Measurements from ENCODE around the gene PAGR1. TPM values are rescaled to one million over a fixed set of nuclear protein-coding genes. Genes with fewer than 3 reads are reported as not detected.
"Not testable (repeated sequence)": the region's sequence is repeated elsewhere in the genome, so short reads cannot be mapped to it uniquely, and the experiment has no call there.

Gene PAGR1
- total RNA-seq, 1 experiment from 2014 or later: 60.1 TPM

GRCh38 chr16:29775742-29776408 is 40.1 kb upstream of the PAGR1 start:
- H3K36me3 Mint-ChIP-seq: no peaks in the 10 kb centered on the region
- H3K9me3 Mint-ChIP-seq: no peaks in the 10 kb centered on the region
- H3K4me3 Mint-ChIP-seq: no peak overlapping the region
- peaks cover 30% of the 10 kb centered on the region for H3K27me3 Mint-ChIP-seq (ENCODE audit: low read depth)
- POLR2A ChIA-PET: interaction anchor here (1.1 kb wide), 1 partner anchor 14 kb away, joined by 4 read pairs; no protein-coding TSS in a partner anchor
- ATAC-seq (no peak), DNase-seq (ENCODE audit: low spot score) (no peak)
- TF ChIP-seq FOXP4 (CRISPR knock-in tag; IDR thresholded peaks at IDR 0.05) (no peak), MAX (CRISPR knock-in tag; IDR thresholded peaks at IDR 0.05) (no peak), RELA (CRISPR knock-in tag; IDR thresholded peaks at IDR 0.05; ENCODE audit: borderline replicate concordance) (no peak), KAT7 (CRISPR knock-in tag; IDR thresholded peaks at IDR 0.05; ENCODE audit: borderline replicate concordance) (no peak), E2F4 (CRISPR knock-in tag; IDR thresholded peaks at IDR 0.05; ENCODE audit: borderline replicate concordance, low read depth) (no peak), GTF2I (CRISPR knock-in tag; conservative IDR thresholded peaks at IDR 0.05) (no peak), ZNF317 (CRISPR knock-in tag; IDR thresholded peaks at IDR 0.05; ENCODE audit: borderline replicate concordance, low read depth) (no peak), GABPB1 (CRISPR knock-in tag; IDR thresholded peaks at IDR 0.05) (no peak), ZNF232 (CRISPR knock-in tag; IDR thresholded peaks at IDR 0.05) (no peak), ATF2 (CRISPR knock-in tag; IDR thresholded peaks at IDR 0.05; ENCODE audit: borderline replicate concordance, low read depth) (no peak), RORB (CRISPR knock-in tag; IDR thresholded peaks at IDR 0.05) (no peak)
- H3K27ac Mint-ChIP-seq: no peak overlapping the region
- H3K4me1 Mint-ChIP-seq: peaks cover 8% of the 10 kb centered on the region
- CTCF ChIA-PET: no interaction called here

- DNase-seq (ENCODE audit: low spot score): no peak
- Mint-ChIP-seq H3K36me3 (no peaks in the 10 kb centered on the region), H3K27ac (no peak within 1 kb of the TSS), H3K4me1 (peaks cover 3% of the 10 kb centered on the region), H3K4me3 (no peak within 1 kb of the TSS), H3K9me3 (no peaks in the 10 kb centered on the region), H3K27me3 (ENCODE audit: low read depth) (peaks cover 44% of the 10 kb centered on the region)
- POLR2A ChIA-PET: interaction anchor here (0.6 kb wide), 1 partner anchor 1296 kb away, joined by 4 read pairs; the partner anchor contains the start of genes ZNF646 and ZNF668
- ATAC-seq: no peak
- CTCF ChIA-PET: interaction anchor here (1.0 to 1.9 kb wide), 4 partner anchors 8 to 122 kb away, joined by 3 to 5 read pairs (median 4); partner anchors contain the start of genes KIF22 and SEZ6L2
- TF ChIP-seq ZNF121 (CRISPR knock-in tag; IDR thresholded peaks at IDR 0.05) (0 out of 2 replicates have a peak, but pooled peaks have one; percentile 55), ELF4 (CRISPR knock-in tag; IDR thresholded peaks at IDR 0.05; ENCODE audit: low read depth) (no peak)
Measured at GRCh38 chr16:29777576-29778350, 38.2 kb upstream of the PAGR1 start, which contains the start of gene ZG16. TSS of gene ZG16 (plus strand) at chr16:29778256. CDS start at chr16:29779267, 1,011 bp downstream.

- POLR2A ChIA-PET: interaction anchor here (0.6 kb wide), 1 partner anchor 283 kb away, joined by 5 read pairs; no protein-coding TSS in a partner anchor
- no peak for TF ChIP-seq ZNF512 (CRISPR knock-in tag; IDR thresholded peaks at IDR 0.05; ENCODE audit: borderline replicate concordance)
- H3K27ac Mint-ChIP-seq: no peak overlapping the region
Measured at GRCh38 chr16:29779474-29779873, 36.5 kb upstream of the PAGR1 start.

GRCh38 chr16:29783094-29783953 is 32.6 kb upstream of the PAGR1 start:
- CTCF ChIA-PET: interaction anchor here (1.8 to 2.6 kb wide), 2 partner anchors 16 to 35 kb away, joined by 9 to 11 read pairs; no protein-coding TSS in a partner anchor
- H3K9me3 Mint-ChIP-seq; H3K36me3 Mint-ChIP-seq; H3K27ac Mint-ChIP-seq; DNase-seq (ENCODE audit: low spot score); POLR2A ChIA-PET; ATAC-seq; H3K4me3 Mint-ChIP-seq: not testable (repeated sequence)
- Mint-ChIP-seq H3K4me1 (peaks cover 25% of the 10 kb centered on the region), H3K27me3 (ENCODE audit: low read depth) (peaks cover 70% of the 10 kb centered on the region)

More at GRCh38 chr16:29779474-29779873, 36.5 kb upstream of the PAGR1 start:
- no peak overlapping the region for H3K4me3 Mint-ChIP-seq
- H3K4me1 Mint-ChIP-seq: peaks cover 15% of the 10 kb centered on the region
- CTCF ChIA-PET: no interaction called here
- DNase-seq (ENCODE audit: low spot score) (peak; percentile 26), ATAC-seq (peak; percentile 58)
- no peaks in the 10 kb centered on the region for H3K36me3 Mint-ChIP-seq
- H3K27me3 Mint-ChIP-seq (ENCODE audit: low read depth): peaks cover 52% of the 10 kb centered on the region
- 0 out of 2 replicates have a peak, but pooled peaks cover 3% of the 10 kb centered on the region for H3K9me3 Mint-ChIP-seq
